AG04450 (cell line): ENCODE data around the gene SELPLG. TPM values are rescaled to one million over a fixed set of nuclear protein-coding genes. Genes with fewer than 3 reads are reported as not detected.

Source experiments
- CTCF ChIA-PET: fragments of 300-600, 350-600 bp; formaldehyde crosslinking; extraction: SDS; loops from one replicate; lab custom pipeline; 2022; ENCODE audit warnings: antibody characterized with exemption, inconsistent platforms; lab: Charles Lee
- POLR2A ChIA-PET: fragments of 350-600 bp; formaldehyde crosslinking; extraction: SDS; loops from one replicate; lab custom pipeline; 2021; ENCODE audit warnings: antibody characterized with exemption, inconsistent platforms; lab: Yijun Ruan, JAX
- DNase-seq: peaks from one replicate; pipeline ENCODE4 v3.0.0-alpha.2; 2011; ENCODE audit warnings: low read depth, low spot score
- H3K27ac ChIP-seq: one replicate; pipeline ENCODE4 v1.5.1; 2012; ENCODE audit warnings: low read depth, low read length, control low read depth
- H3K27me3 ChIP-seq: one replicate; pipeline ENCODE4 v1.6.0; 2012; ENCODE audit warnings: low read length; ENCODE audit not compliant: control insufficient read depth, insufficient read depth
- H3K4me3 ChIP-seq: 2 replicates; pipeline ENCODE4 v1.5.1; 2011; ENCODE audit warnings: mild to moderate bottlenecking, low read depth, low read length, control low read depth
- H3K9me3 ChIP-seq: 2 replicates; pipeline ENCODE4 v1.5.1; 2012; ENCODE audit warnings: low read length; ENCODE audit not compliant: control insufficient read depth, insufficient read depth
- CTCF ChIP-seq: IDR thresholded peaks from 2 replicates; pipeline ENCODE4 v1.5.1; 2011; ENCODE audit warnings: low read depth, low read length, control low read depth, inconsistent platforms
- polyA plus RNA-seq: library from polyadenylated mRNA; depleted of rRNA; stranded (reverse); fragments of >200 nt; gene quantifications from 2 replicates; pipeline ENCODE4 v1.2.3, GENCODE V29; 2011; rRNA removed
- small RNA-seq: library from RNA; depleted of rRNA; stranded (forward); fragments of <200 nt; gene quantifications from one replicate; pipeline ENCODE3, GENCODE V24; 2012; ENCODE audit warnings: low read depth; ENCODE audit not compliant: insufficient read length

Gene SELPLG
- polyA plus RNA-seq, 1 experiment, result 6.1 TPM

GRCh38 chr12:108573317-108573716, 60.4 kb downstream of the SELPLG start:
- H3K27ac ChIP-seq, result no peak overlapping the region
- CTCF ChIA-PET, result interaction anchor here (0.6 to 15.8 kb wide), 5 partner anchors 9 to 231 kb away, joined by 3 to 508 read pairs (median 6); no protein-coding TSS in a partner anchor

DNA sequence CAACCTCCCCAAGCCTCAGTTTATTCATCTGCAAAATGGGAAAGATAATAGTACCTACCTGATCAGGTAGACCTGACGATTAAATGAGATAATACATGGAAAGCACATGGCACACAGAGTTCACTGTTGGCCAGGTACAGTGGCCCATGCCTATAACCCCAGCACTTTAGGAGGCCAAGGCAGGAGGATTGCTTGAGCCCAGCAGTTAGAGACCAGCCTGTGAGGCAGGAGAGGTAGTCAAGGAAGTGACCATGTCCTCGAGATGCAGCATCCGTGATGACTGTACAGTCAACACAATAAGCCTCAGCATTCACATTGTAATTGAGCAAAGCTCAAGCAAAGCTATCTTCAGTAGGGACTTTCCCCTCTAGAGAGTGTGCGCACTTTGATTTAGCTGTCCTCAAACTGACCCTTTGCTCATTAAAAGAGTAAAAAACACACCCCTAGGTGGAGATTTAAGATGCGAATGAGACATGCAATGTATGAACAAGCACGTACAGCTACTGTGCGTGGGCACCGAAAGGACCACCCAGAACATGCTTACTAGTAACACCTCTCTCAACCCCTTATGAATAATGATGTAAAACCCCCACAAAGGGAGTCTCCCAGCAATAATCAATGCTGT, 61.4 kb downstream of the SELPLG start:
- Histone ChIP-seq H3K4me3 (no peak overlapping the region), H3K27me3 (no peaks in the 10 kb centered on the region), H3K27ac (no peak overlapping the region), H3K9me3 (no peaks in the 10 kb centered on the region)
- TF ChIP-seq CTCF, result no peak
- DNase-seq, result no peak
- CTCF ChIA-PET, result interaction anchor here (0.5 to 15.8 kb wide), 4 partner anchors 46 to 1174 kb away, joined by 3 to 508 read pairs (median 10); no protein-coding TSS in a partner anchor
- POLR2A ChIA-PET, result no interaction called here

More at GRCh38 chr12:108573317-108573716, 60.4 kb downstream of the SELPLG start:
- no peak for DNase-seq
- no peaks in the 10 kb centered on the region for H3K9me3 ChIP-seq
- H3K27me3 ChIP-seq, result no peaks in the 10 kb centered on the region
- no peak overlapping the region for H3K4me3 ChIP-seq
- POLR2A ChIA-PET, result no interaction called here
- TF ChIP-seq CTCF, result no peak

Small RNAs within 50 kb of the gene (small RNA-seq; reads per million reads assigned to genes)
- not detected for gene RNU7-169P

Other genes with a start within 250 kb of the SELPLG start
- gene FICD, start 118.6 kb downstream of the SELPLG start, polyA plus RNA-seq, result 1.4 and 2.9 TPM in 2 replicates
- gene SART3, start 72.7 kb downstream of the SELPLG start, polyA plus RNA-seq, result 23.9 and 28.5 TPM in 2 replicates
- 164 and 184 TPM in 2 replicates for gene ISCU, start 71.3 kb downstream of the SELPLG start, polyA plus RNA-seq
- 60.3 and 67.0 TPM in 2 replicates for gene TMEM119, start 35.8 kb downstream of the SELPLG start, polyA plus RNA-seq
- gene CORO1C, start 97.6 kb upstream of the SELPLG start, polyA plus RNA-seq, result 596 and 687 TPM in 2 replicates
- 44.7 and 50.5 TPM in 2 replicates for gene SSH1, start 223.7 kb upstream of the SELPLG start, polyA plus RNA-seq
- gene DAO, start 246.2 kb upstream of the SELPLG start, polyA plus RNA-seq, result not detected in 2 replicates